ENCODE measurements around the gene NELFCD.

GRCh38 chr20:58941471-58941870 is 39.6 kb upstream of the NELFCD start:
- TF ChIP-seq CTCF (conservative IDR thresholded peaks at IDR 0.05 in 1 of 2, IDR thresholded peaks at IDR 0.05 in 1 of 2; ENCODE audit: low read depth in 1 of 2, low read length in 2 of 2) (no peak), EZH2 (IDR thresholded peaks at IDR 0.05; ENCODE audit: low read length, missing control alignments) (no peak)

All from fibroblast of lung (primary cell).